ENCODE data around the gene FAM168A. TPM values are rescaled to one million over a fixed set of nuclear protein-coding genes. Genes with fewer than 3 reads are reported as not detected.

The FAM168A gene
- total RNA-seq, 1 experiment from 2014 or later, result 30.4 TPM

DNA sequence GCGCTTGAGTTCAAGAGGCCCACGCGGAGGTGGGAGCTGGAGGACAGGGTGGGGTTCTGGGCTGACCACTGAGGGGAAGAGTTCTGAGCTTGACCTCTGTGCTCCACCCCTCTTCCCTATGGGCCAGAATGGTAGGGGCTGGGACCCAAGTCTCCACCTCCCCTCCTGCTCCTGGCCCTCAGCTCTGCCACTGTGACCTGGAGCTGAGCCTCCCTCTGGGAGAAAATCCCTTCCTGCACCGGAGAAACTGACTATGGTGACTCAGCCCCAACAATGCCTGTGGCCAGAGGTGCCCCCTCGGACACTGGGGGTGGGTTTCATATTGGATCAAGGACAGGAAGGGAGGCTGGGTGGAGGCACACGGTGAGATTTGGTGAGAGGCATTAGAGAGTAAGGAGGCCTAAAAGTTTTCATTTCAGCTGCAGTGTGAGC, 198.7 kb downstream of the FAM168A start:
- TF ChIP-seq, protein P1, sequence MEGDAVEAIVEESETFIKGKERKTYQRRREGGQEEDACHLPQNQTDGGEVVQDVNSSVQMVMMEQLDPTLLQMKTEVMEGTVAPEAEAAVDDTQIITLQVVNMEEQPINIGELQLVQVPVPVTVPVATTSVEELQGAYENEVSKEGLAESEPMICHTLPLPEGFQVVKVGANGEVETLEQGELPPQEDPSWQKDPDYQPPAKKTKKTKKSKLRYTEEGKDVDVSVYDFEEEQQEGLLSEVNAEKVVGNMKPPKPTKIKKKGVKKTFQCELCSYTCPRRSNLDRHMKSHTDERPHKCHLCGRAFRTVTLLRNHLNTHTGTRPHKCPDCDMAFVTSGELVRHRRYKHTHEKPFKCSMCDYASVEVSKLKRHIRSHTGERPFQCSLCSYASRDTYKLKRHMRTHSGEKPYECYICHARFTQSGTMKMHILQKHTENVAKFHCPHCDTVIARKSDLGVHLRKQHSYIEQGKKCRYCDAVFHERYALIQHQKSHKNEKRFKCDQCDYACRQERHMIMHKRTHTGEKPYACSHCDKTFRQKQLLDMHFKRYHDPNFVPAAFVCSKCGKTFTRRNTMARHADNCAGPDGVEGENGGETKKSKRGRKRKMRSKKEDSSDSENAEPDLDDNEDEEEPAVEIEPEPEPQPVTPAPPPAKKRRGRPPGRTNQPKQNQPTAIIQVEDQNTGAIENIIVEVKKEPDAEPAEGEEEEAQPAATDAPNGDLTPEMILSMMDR (IDR thresholded peaks at IDR 0.05; ENCODE audit: unreplicated experiment), result no peak
- peaks cover 27% of the 10 kb centered on the region for H3K36me3 Mint-ChIP-seq (ENCODE audit: insufficient read depth, unreplicated experiment)
- no peaks in the 10 kb centered on the region for H3K27me3 Mint-ChIP-seq (ENCODE audit: unreplicated experiment)
- intact Hi-C loops (cut with micrococcal nuclease; ENCODE audit: unreplicated experiment), result no loop called here
- no peak overlapping the region for H3K4me3 Mint-ChIP-seq (ENCODE audit: low read depth, unreplicated experiment)
- CTCF ChIA-PET, result interaction anchor here (1.8 kb wide), 1 partner anchor 48 kb away, joined by 8 read pairs; no protein-coding TSS in a partner anchor
- BruUV-seq (replicated peaks), result no TSS peak
- H3K27ac Mint-ChIP-seq (ENCODE audit: unreplicated experiment), result no peak overlapping the region
- H3K4me1 Mint-ChIP-seq (ENCODE audit: low read depth, unreplicated experiment), result no peaks in the 10 kb centered on the region
- H3K9me3 Mint-ChIP-seq (ENCODE audit: low read depth, unreplicated experiment), result no peaks in the 10 kb centered on the region
- no peak for DNase-seq

GRCh38 chr11:73398721-73399120, 199.2 kb downstream of the FAM168A start:
- H3K27ac Mint-ChIP-seq (ENCODE audit: unreplicated experiment), result no peak overlapping the region
- peaks cover 29% of the 10 kb centered on the region for H3K36me3 Mint-ChIP-seq (ENCODE audit: insufficient read depth, unreplicated experiment)
- H3K4me3 Mint-ChIP-seq (ENCODE audit: low read depth, unreplicated experiment), result no peak overlapping the region
- no peaks in the 10 kb centered on the region for H3K27me3 Mint-ChIP-seq (ENCODE audit: unreplicated experiment)
- no TSS peak for BruUV-seq (replicated peaks)
- CTCF ChIA-PET, result interaction anchor here (1.8 kb wide), 1 partner anchor 48 kb away, joined by 8 read pairs; no protein-coding TSS in a partner anchor
- H3K4me1 Mint-ChIP-seq (ENCODE audit: low read depth, unreplicated experiment), result no peaks in the 10 kb centered on the region
- no peak for DNase-seq
- TF ChIP-seq, protein P1 (IDR thresholded peaks at IDR 0.05; ENCODE audit: unreplicated experiment), result no peak
- H3K9me3 Mint-ChIP-seq (ENCODE audit: low read depth, unreplicated experiment), result no peaks in the 10 kb centered on the region
- intact Hi-C loops (cut with micrococcal nuclease; ENCODE audit: unreplicated experiment), result no loop called here

- BruUV-seq (replicated peaks), result no TSS peak
- H3K4me3 Mint-ChIP-seq (ENCODE audit: low read depth, unreplicated experiment), result no peak overlapping the region
- TF ChIP-seq, protein P1 (IDR thresholded peaks at IDR 0.05; ENCODE audit: unreplicated experiment), result no peak
- no peaks in the 10 kb centered on the region for H3K4me1 Mint-ChIP-seq (ENCODE audit: low read depth, unreplicated experiment)
- intact Hi-C loops (cut with micrococcal nuclease; ENCODE audit: unreplicated experiment), result no loop called here
- CTCF ChIA-PET, result no interaction called here
- no peaks in the 10 kb centered on the region for H3K27me3 Mint-ChIP-seq (ENCODE audit: unreplicated experiment)
- H3K9me3 Mint-ChIP-seq (ENCODE audit: low read depth, unreplicated experiment), result no peaks in the 10 kb centered on the region
- H3K36me3 Mint-ChIP-seq (ENCODE audit: insufficient read depth, unreplicated experiment), result peaks cover 34% of the 10 kb centered on the region
- DNase-seq, result no peak
- no peak overlapping the region for H3K27ac Mint-ChIP-seq (ENCODE audit: unreplicated experiment)
These were observed 199.8 kb downstream of the FAM168A start for GRCh38 chr11:73398132-73398526.

- TF ChIP-seq, protein P1 (IDR thresholded peaks at IDR 0.05; ENCODE audit: unreplicated experiment), result no peak
- intact Hi-C loops (cut with micrococcal nuclease; ENCODE audit: unreplicated experiment), result no loop called here
- no TSS peak for BruUV-seq (replicated peaks)
- Mint-ChIP-seq H3K27me3 (ENCODE audit: unreplicated experiment) (no peaks in the 10 kb centered on the region), H3K4me1 (ENCODE audit: low read depth, unreplicated experiment) (no peaks in the 10 kb centered on the region), H3K9me3 (ENCODE audit: low read depth, unreplicated experiment) (no peaks in the 10 kb centered on the region), H3K36me3 (ENCODE audit: insufficient read depth, unreplicated experiment) (peaks cover 34% of the 10 kb centered on the region), H3K4me3 (ENCODE audit: low read depth, unreplicated experiment) (no peak overlapping the region), H3K27ac (ENCODE audit: unreplicated experiment) (no peak overlapping the region)
- DNase-seq, result no peak
- CTCF ChIA-PET, result no interaction called here
These were observed 200.3 kb downstream of the FAM168A start for GRCh38 chr11:73397468-73398131.

Data from Calu3 (cell line).